ENCODE data around the gene ARHGEF11.

The ARHGEF11 gene

DNA sequence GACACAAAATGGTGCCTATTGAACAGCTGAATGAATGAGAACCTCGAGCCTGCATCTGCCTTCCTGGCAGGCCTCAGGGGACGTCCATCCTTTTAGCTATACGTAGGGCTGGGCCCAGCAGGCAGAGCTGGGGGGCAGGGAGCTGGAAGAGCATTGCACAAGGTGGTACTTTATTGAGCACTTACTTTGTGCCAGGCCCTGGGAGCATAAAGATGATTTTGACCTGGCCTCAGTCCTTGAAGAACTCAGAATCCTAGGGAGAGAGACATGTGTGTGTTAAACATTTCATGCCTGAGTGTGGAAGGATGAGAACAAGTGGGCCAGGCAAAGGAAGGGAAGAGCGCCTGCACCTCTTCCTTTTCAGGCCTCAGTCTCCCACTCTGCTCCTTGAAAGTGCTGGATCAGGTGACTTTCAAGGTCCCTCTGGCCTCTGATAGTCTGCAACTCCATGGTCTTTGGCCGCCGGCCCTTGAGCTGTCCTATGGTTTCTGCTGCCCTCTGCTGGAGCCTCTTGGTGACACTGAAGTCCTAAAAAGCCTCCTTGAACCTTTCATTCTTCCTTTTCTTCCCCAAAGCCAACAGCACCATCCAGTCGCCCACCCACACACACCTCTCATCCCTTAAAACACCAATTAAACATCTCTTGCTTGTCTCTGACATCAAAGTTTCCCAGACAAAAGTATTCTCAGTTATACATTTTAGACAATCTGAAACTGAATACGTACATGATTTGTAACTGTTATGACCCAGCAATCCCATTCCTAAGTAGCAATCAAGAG, 155.6 kb downstream of the ARHGEF11 start:
- DNase-seq (ENCODE audit: low read depth), result no peak
- no peak overlapping the region for H3K4me3 ChIP-seq (ENCODE audit: low read depth, low read length)

- H3K4me3 ChIP-seq (ENCODE audit: low read depth, low read length), result no peak overlapping the region
These were observed 157.8 kb downstream of the ARHGEF11 start for GRCh38 chr1:156887734-156888133.

DNA sequence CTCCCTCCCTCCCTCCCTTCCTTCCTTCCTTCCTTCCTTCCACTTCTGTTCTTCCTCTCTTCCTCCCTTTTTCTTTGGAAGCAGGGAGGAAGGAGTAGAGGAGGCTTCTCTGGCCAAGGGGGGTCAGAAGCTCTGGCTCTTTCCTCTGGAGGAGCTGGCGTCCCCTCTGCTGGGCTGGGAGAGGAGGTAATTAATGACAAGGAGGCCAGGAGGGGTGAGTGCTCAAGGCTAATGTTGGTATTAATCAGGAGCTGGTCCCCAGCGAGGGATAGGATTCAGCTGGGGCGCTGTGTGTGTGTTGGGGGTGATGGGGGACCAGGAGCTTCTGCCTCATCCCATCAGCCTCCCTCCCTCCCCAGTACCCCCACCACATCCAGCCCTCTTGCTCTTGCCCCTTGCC, 158.2 kb downstream of the ARHGEF11 start:
- DNase-seq (ENCODE audit: low read depth), result no peak
- no peak overlapping the region for H3K4me3 ChIP-seq (ENCODE audit: low read depth, low read length)

More at GRCh38 chr1:156887734-156888133, 157.8 kb downstream of the ARHGEF11 start:
- no peak for DNase-seq (ENCODE audit: low read depth)

DNA sequence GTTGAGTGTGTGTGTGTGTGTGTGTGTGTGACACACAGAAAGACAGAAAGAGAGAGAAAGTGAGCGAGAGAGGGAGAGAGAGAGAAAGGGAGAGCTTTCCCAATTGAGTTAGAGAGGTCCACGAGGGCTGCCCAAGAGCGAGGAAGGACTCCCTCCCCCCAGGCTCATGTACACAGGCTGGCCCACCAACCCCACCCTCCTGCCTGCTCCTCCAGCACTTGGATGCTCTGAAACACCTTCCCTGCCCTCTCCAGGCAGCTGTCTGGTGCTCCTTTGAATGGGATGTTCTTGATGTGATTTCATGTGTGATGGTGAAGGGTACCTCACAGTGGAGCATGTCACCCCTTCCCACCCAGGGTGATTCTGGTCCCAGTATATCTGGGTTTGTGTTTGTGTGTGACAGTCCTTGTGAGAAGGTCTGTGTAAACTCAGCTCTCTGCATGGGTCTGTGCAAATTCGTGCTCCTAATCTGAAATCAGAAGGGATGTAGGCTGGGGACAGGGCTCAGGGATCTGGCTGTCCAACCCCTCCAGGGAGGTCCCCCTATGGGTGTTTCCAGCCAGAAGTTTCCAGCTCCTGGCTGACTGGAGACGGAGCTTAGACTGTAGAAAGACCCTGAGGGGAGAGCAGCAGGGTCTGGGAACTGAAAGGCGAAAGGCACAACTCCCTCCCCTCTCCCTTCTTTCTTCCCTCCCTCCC, 158.8 kb downstream of the ARHGEF11 start:
- DNase-seq (ENCODE audit: low read depth), result no peak
- no peak overlapping the region for H3K4me3 ChIP-seq (ENCODE audit: low read depth, low read length)

DNA sequence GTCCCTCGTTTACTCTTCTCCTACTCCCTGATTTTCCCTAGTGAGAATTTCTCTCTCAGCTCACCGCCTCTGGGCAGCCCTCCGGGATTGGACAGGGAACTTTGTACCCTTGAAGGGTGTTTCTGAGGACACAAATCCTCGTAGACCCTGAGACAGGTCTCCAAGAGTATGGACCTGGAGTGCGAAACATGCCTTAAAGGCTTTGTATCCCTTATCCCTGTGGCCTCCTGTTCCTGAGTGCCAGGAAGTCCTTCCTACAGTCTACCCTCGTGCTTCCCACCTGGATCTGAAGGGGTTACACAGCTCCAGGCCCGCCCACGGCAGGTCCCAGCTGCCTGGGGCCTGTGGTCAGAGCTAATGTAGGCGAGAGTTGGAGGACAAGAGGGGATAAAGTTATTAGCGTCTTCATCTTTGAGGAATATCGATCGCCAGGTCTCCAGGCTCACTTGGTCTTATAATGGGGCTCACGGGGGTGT, 159.6 kb downstream of the ARHGEF11 start:
- H3K4me3 ChIP-seq (ENCODE audit: low read depth, low read length), result no peak overlapping the region

DNA sequence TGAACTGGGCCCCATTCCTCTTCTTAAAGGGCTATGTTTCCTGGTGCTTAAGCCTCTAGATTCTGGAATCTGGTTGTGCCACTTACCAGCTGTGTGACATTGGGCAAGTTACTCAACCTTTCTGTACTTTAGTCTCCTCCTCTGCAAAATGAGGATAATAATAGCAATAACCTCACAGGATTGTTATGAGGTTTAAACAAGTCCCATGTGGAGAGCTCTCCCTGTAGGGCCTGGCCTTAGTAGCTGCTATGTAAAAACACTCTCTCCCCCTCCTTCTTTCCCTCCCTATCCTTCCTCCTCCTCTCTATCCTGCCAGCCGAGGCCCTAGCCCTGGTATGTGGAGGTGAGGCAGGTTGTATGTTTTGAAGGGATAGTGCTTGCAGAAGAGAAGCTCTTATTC, 160.2 kb downstream of the ARHGEF11 start:
- DNase-seq (ENCODE audit: low read depth), result no peak

More for the DNA sequence above, 159.6 kb downstream of the ARHGEF11 start:
- no peak for DNase-seq (ENCODE audit: low read depth)

More for the DNA sequence above, 160.2 kb downstream of the ARHGEF11 start:
- no peak overlapping the region for H3K4me3 ChIP-seq (ENCODE audit: low read depth, low read length)
